GM12874 (cell line): ENCODE results near the gene CAPN15.

Experiments used
- TF ChIP-seq, protein P1 (sequence below): IDR thresholded peaks from 2 replicates; pipeline ENCODE4 v1.5.1; 2011; ENCODE audit warnings: low read depth, mild to moderate bottlenecking, control low read depth, low read length, moderate library complexity; ENCODE audit not compliant: insufficient read depth

The CAPN15 gene

DNA sequence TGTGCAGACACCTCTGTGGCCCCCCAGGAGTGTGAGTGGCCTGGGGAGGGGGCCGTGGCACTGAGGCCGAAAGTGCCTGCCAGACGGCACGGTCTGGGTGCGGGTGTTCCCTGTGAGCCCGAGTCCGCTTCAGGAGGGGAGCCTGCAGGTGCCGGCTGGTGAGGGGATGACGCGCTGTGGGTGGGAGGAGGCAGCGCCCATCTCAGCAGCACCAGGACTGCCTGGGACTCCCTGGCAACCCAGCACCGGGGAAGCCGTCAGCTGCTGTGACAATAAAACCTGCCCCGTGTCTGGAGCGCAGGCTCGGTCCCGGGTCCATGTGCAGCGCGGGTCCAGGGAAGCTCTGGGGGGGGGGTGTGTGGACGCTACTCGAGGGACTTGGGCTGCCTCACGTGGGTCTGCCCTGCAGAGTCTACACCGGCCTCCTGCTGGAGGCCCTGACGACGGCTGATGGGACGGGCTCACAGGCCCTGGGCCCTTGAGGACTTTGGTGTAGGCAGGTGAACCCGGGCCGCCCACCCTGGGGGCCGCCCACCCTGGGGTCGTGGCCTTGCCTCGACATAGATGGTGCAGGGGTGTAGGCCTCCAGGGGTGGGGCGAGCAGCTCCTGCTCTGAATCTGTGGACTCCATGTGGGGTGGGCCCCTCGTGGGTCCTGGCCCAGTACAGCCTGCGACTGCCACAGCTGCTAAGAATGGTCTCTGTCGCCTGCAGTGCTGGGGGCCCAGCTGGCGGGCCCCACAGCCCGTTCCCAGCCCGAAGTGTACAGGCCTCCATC is 56.5 kb downstream of the CAPN15 start:
- TF ChIP-seq, protein P1, sequence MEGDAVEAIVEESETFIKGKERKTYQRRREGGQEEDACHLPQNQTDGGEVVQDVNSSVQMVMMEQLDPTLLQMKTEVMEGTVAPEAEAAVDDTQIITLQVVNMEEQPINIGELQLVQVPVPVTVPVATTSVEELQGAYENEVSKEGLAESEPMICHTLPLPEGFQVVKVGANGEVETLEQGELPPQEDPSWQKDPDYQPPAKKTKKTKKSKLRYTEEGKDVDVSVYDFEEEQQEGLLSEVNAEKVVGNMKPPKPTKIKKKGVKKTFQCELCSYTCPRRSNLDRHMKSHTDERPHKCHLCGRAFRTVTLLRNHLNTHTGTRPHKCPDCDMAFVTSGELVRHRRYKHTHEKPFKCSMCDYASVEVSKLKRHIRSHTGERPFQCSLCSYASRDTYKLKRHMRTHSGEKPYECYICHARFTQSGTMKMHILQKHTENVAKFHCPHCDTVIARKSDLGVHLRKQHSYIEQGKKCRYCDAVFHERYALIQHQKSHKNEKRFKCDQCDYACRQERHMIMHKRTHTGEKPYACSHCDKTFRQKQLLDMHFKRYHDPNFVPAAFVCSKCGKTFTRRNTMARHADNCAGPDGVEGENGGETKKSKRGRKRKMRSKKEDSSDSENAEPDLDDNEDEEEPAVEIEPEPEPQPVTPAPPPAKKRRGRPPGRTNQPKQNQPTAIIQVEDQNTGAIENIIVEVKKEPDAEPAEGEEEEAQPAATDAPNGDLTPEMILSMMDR: no peak

DNA sequence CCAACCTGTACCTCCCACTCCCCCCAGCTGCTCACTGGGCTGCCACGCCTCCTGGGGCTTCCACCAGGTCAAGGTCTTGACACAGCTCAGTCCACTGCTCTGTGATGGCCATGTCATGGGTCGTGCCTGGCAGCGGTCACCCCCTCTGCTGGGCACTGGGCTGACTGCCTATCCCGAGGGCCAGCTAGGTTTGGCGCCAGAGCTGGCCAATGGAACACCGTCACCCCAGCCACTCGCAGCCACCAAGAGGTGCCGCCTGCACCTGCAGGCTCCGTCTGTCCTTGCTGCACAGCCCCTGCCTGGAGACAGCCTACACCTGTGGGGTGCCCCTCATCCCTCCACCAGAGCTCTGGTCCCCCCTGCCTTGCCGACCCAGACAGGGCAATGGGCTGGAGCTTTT is 57.8 kb downstream of the CAPN15 start:
- TF ChIP-seq, protein P1: no peak

DNA sequence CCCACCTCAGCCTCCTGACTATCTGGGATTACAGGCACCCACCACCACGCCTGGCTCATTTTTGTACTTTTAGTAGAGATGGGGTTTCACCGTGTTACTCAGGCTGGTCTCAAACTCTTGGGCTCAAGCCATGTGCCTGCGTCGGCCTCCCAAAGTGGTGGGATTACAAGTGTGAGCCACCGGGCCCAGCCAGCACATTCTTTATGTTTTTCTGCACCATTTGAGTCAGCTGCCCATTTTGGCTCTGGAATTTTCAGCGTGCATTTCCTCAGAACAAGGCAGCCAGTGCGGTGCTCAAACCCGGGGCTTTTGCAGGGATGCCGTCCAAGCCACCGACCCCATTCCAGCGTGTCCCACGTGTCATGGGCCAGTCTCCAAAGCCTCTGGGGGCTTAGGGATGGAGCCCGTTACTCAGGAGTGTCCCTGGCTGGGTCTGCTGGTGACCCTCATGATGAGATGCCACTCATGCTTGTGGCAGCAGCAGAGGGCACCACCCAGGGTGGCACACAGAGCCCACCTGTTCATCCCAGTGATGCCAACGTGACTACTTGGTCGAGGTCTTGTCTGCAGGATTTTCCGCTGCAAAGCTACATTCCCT is 58.6 kb downstream of the CAPN15 start:
- TF ChIP-seq, protein P1: no peak

DNA sequence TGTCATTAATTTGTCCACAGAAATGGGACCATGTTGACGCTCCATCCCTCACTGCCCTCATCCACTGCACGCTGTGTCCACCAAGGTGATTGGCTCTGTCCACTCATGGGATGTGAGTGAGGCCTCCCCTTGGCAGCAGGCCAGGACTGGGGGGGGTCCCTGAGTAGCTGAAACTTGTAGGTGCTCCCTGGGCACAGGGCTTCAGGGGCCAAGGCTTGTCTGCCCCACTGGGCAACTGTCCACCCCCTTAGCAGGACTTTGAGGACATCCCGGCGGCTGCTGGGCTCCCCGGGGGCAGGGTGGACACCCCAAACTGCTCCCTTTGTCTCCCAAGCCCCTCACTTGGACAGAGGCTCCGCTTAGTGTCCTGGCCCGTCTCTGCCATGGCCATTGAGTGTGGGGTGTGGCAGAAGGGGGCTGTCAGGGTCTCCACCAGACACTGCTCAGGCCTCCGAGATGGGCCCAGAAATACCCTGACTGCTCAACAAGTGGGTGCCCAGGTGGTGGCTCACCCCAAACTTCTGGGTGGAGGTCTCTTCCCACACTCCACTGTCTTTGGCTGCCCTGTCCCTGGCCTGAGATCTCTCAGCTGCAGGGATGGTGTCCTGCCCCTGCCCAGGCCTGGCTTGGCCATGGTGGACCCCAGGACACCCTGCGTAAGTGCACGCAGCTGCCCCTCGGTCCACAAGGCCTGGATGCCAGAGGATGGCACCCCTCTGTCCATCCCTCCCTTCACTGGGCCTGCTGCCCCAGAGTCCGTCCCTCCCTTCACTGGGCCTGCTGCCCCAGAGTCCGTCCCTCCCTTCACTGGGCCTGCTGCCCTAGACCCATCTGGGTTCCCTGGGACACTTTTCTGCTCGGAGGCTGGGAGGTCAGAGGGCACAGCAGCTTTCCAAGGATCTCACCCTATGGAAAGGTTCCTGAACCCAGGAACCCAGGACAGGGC is 59.4 kb downstream of the CAPN15 start:
- TF ChIP-seq, protein P1: no peak

DNA sequence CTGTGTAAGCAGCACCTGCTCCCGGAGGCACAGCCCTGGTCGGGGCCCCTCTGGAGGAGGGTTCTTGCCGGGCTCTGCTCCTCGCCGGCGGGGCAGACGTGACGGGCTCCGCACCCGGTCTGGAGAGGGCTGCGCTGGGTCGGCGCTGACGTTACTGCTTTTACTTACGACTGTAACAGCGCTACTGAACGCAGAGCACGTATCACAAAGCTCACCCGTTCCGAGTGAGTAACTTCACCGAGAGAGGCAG is 61.1 kb downstream of the CAPN15 start:
- TF ChIP-seq, protein P1: no peak

DNA sequence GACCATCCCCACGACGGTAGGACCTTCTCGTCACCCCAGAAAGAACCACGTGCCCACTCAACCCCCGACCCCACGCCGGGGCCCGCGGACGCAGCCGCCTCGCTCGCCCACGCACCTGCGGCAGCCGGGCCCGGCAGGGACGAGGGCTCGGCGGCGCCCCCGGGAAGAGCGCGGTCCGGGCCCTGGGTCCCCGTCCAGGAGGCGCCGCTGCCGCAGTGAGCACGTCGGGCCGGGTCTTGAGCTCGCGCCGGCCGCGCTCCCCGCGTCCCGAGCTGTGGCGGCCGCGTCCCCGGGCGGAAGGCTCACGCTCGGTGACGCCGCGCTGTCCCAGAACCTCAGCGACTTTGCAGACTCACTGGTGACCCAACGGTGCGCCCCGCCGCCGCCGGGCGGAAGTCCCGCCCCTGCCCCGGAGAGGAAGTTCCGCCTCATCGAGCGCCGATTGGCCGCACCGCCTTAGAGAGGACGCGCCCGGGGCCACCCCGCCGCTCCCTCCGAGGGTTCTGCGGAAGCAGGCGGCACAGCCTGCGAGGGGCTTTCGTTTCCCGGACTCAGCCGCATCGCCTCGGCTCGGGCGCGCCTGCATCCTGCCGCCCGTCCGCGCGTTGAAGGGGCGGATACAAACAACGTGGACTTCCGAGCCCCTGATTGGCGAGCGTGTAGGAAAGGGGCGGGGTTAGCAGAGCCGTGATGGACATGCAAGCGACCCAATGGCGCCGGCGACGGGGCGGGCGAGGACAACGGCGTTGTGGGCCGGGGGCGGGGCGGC is 61.6 kb downstream of the CAPN15 start:
- TF ChIP-seq, protein P1: no peak
